Measurements from ENCODE around the gene SGMS1.
"Not testable (repeated sequence)": the region's sequence is repeated elsewhere in the genome, so short reads cannot be mapped to it uniquely, and the experiment has no call there.

The SGMS1 gene

GRCh38 chr10:50496228-50496627 lies 127.5 kb downstream of the SGMS1 start:
- Histone ChIP-seq H3K27me3 (ENCODE audit: low read depth, low read length) (no peaks in the 10 kb centered on the region), H3K4me1 (ENCODE audit: control insufficient read depth in 1 of 2, insufficient read depth in 2 of 2, low read length in 2 of 2) (no peaks in the 10 kb centered on the region), H3K9me3 (ENCODE audit: control insufficient read depth in 1 of 2, low read length in 2 of 2) (no peaks in the 10 kb centered on the region), H3K27ac (ENCODE audit: low read length) (no peak overlapping the region), H3K36me3 (ENCODE audit: control insufficient read depth in 1 of 2, insufficient read depth in 2 of 2, low read length in 2 of 2) (no peaks in the 10 kb centered on the region), H3K4me3 (ENCODE audit: low read depth in 1 of 2, low read length in 2 of 2) (no peak overlapping the region)

DNA sequence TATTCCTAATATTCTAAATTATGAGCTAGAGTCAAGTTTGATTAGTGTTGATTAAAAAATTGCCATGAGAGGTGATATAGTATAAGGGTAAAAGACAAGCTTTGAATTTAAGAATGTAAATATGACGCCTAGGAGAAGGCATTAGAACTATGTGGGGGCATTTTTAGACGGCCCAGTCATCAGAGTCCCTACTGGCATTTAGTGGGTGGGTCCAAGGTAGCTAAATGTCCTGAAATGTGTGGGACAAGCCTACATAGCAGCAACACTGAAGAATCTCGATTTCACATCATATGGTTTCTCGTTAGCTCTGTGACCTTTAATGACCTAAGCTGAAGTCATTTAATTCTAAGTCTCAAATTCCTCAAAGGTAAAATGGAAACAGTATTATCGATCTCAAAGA lies 133.5 kb downstream of the SGMS1 start:
- Histone ChIP-seq H3K27me3 (ENCODE audit: low read depth, low read length) (no peaks in the 10 kb centered on the region), H3K36me3 (ENCODE audit: control insufficient read depth in 1 of 2, insufficient read depth in 2 of 2, low read length in 2 of 2) (no peaks in the 10 kb centered on the region), H3K4me3 (ENCODE audit: low read depth in 1 of 2, low read length in 2 of 2) (no peak overlapping the region), H3K27ac (ENCODE audit: low read length) (no peak overlapping the region), H3K4me1 (ENCODE audit: control insufficient read depth in 1 of 2, insufficient read depth in 2 of 2, low read length in 2 of 2) (no peaks in the 10 kb centered on the region), H3K9me3 (ENCODE audit: control insufficient read depth in 1 of 2, low read length in 2 of 2) (no peaks in the 10 kb centered on the region)

- H3K4me1 ChIP-seq (ENCODE audit: control insufficient read depth in 1 of 2, insufficient read depth in 2 of 2, low read length in 2 of 2); H3K9me3 ChIP-seq (ENCODE audit: control insufficient read depth in 1 of 2, low read length in 2 of 2); H3K4me3 ChIP-seq (ENCODE audit: low read depth in 1 of 2, low read length in 2 of 2); H3K36me3 ChIP-seq (ENCODE audit: control insufficient read depth in 1 of 2, insufficient read depth in 2 of 2, low read length in 2 of 2); H3K27ac ChIP-seq (ENCODE audit: low read length); H3K27me3 ChIP-seq (ENCODE audit: low read depth, low read length): not testable (repeated sequence)
Measured at GRCh38 chr10:50484550-50484949, 139.2 kb downstream of the SGMS1 start.

DNA sequence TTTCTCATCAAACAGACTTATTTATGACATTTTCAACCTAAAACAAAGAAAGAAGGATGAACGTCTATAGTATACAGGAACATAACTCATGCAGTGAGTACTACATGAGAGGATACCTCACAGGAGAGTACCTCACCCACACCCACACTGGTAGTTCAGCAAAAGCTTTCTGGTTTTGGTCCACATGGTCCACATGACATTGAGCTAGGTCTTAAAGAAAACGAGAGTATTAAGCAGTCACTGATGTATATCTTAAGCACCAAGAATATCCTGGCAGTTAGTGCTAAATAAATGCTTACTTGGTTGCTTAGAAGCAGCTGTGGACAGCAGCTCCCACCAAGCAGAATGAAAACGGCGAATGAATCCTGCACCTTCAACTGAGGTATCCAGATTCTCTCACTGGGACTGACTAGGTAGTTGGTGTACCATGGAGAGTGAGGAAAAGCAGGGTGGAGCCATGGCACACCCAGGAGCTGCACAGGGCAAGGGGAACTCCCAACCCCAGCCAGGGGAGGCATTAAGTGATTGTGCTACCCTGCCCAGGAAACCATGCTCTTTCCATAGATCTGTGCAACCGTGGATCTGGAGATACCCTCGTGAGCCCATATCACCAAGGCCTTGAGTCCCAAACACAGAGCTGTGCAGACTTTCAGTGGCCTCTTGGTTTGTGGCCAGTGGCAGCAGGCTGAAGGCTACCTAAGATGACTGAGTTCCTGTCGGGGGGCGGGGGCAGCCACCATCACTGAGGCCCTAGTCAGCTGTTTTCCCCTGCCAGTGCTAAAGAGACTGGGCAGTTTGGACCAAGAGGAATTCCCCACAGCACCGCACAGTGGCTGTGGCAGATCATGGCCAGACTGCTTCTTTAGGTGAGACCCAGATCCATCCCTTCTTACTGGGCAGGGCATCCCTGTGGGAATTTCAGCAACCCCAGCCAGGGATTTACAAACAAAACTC lies 143.4 kb downstream of the SGMS1 start:
- Histone ChIP-seq H3K27me3 (ENCODE audit: low read depth, low read length) (no peaks in the 10 kb centered on the region), H3K36me3 (ENCODE audit: control insufficient read depth in 1 of 2, insufficient read depth in 2 of 2, low read length in 2 of 2) (peaks cover 0 to 7% of the 10 kb centered on the region in 2 donors), H3K4me3 (ENCODE audit: low read depth in 1 of 2, low read length in 2 of 2) (no peak overlapping the region), H3K4me1 (ENCODE audit: control insufficient read depth in 1 of 2, insufficient read depth in 2 of 2, low read length in 2 of 2) (no peaks in the 10 kb centered on the region), H3K9me3 (ENCODE audit: control insufficient read depth in 1 of 2, low read length in 2 of 2) (no peaks in the 10 kb centered on the region), H3K27ac (ENCODE audit: low read length) (no peak overlapping the region)

- H3K27me3 ChIP-seq (ENCODE audit: low read depth, low read length) = no peaks in the 10 kb centered on the region
- H3K36me3 ChIP-seq (ENCODE audit: control insufficient read depth in 1 of 2, insufficient read depth in 2 of 2, low read length in 2 of 2) = peaks cover 0 to 7% of the 10 kb centered on the region in 2 donors
- no peak overlapping the region for H3K27ac ChIP-seq (ENCODE audit: low read length)
- no peak overlapping the region for H3K4me3 ChIP-seq (ENCODE audit: low read depth in 1 of 2, low read length in 2 of 2)
- no peaks in the 10 kb centered on the region for H3K9me3 ChIP-seq (ENCODE audit: control insufficient read depth in 1 of 2, low read length in 2 of 2)
- H3K4me1 ChIP-seq (ENCODE audit: control insufficient read depth in 1 of 2, insufficient read depth in 2 of 2, low read length in 2 of 2) = no peaks in the 10 kb centered on the region
Measured at GRCh38 chr10:50477287-50478203, 146.2 kb downstream of the SGMS1 start.

DNA sequence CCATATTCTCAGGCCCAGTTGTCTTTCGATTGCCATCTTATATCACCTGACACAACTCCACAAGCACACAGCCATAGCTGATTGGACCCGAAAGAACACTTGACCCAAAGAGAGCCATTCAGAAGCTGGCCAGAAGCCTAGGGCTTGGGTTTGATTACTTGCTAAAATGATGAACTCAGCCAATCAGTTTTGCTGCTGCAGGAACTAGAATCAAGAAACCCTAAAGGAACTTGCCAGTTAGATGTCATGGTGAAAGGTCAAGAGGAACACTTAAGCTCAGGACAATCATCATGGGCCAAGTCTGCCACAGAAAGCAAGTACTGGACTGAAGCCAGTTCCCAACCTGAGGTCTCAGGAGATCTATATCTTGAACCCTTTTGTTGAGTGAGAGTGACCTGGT lies 150.0 kb downstream of the SGMS1 start:
- H3K27me3 ChIP-seq (ENCODE audit: low read depth, low read length) = no peaks in the 10 kb centered on the region

DNA sequence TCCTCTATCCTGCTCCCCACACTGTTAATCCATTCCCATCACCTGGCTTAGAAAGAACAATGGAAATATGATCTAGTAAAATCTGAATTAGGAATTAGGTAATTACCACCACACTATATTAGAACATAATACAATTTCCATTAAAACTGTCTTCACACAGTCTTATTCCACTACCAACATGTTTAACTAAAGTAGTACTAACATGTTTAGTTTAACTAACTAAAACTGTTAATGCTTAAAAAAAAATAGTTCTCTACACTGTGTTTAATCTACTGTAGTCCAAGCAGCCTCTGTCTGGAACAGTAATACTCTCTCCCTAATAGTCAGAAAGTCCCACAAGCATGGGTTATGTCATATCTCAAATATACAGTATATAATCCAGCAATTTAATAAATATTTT lies 150.8 kb downstream of the SGMS1 start:
- Histone ChIP-seq H3K4me1 (ENCODE audit: control insufficient read depth in 1 of 2, insufficient read depth in 2 of 2, low read length in 2 of 2) (peaks cover 8 to 10% of the 10 kb centered on the region in 2 donors), H3K9me3 (ENCODE audit: control insufficient read depth in 1 of 2, low read length in 2 of 2) (no peaks in the 10 kb centered on the region), H3K36me3 (ENCODE audit: control insufficient read depth in 1 of 2, insufficient read depth in 2 of 2, low read length in 2 of 2) (peaks cover 0 to 7% of the 10 kb centered on the region in 2 donors), H3K27me3 (ENCODE audit: low read depth, low read length) (no peaks in the 10 kb centered on the region), H3K4me3 (ENCODE audit: low read depth in 1 of 2, low read length in 2 of 2) (no peak overlapping the region), H3K27ac (ENCODE audit: low read length) (no peak overlapping the region)

More for the DNA sequence above, 150.0 kb downstream of the SGMS1 start:
- peaks cover 0 to 7% of the 10 kb centered on the region in 2 donors for H3K36me3 ChIP-seq (ENCODE audit: control insufficient read depth in 1 of 2, insufficient read depth in 2 of 2, low read length in 2 of 2)
- H3K4me1 ChIP-seq (ENCODE audit: control insufficient read depth in 1 of 2, insufficient read depth in 2 of 2, low read length in 2 of 2) = peaks cover 7 to 10% of the 10 kb centered on the region in 2 donors
- H3K27ac ChIP-seq (ENCODE audit: low read length) = no peak overlapping the region
- H3K9me3 ChIP-seq (ENCODE audit: control insufficient read depth in 1 of 2, low read length in 2 of 2) = no peaks in the 10 kb centered on the region
- H3K4me3 ChIP-seq (ENCODE audit: low read depth in 1 of 2, low read length in 2 of 2) = no peak overlapping the region

DNA sequence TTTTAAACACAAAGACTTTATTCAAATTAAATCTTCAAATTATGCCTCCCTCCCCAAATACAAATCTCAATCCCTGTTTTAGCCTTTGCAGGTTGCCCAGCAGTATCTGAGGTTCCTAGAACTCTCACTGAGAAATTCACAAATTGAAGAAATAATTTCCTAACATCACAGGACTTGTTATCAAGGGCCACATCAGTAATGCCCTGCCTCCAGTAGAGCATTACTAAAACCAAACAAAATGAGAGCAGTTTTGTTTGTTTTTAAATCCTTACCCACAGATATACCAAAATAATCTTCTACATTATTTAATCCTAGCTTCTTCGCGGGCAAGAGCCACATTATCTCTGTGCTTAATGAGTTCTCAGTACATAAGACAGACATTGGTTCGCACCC lies 152.2 kb downstream of the SGMS1 start:
- H3K4me3 ChIP-seq (ENCODE audit: low read depth in 1 of 2, low read length in 2 of 2) = no peak overlapping the region
- H3K27me3 ChIP-seq (ENCODE audit: low read depth, low read length) = no peaks in the 10 kb centered on the region
- peaks cover 0 to 2% of the 10 kb centered on the region in 2 donors for H3K36me3 ChIP-seq (ENCODE audit: control insufficient read depth in 1 of 2, insufficient read depth in 2 of 2, low read length in 2 of 2)
- no peaks in the 10 kb centered on the region for H3K9me3 ChIP-seq (ENCODE audit: control insufficient read depth in 1 of 2, low read length in 2 of 2)
- H3K4me1 ChIP-seq (ENCODE audit: control insufficient read depth in 1 of 2, insufficient read depth in 2 of 2, low read length in 2 of 2) = peaks cover 10% of the 10 kb centered on the region in 2 donors
- H3K27ac ChIP-seq (ENCODE audit: low read length) = no peak overlapping the region

GRCh38 chr10:50470798-50471582 lies 152.8 kb downstream of the SGMS1 start:
- no peaks in the 10 kb centered on the region for H3K9me3 ChIP-seq (ENCODE audit: control insufficient read depth in 1 of 2, low read length in 2 of 2)
- no peak overlapping the region for H3K4me3 ChIP-seq (ENCODE audit: low read depth in 1 of 2, low read length in 2 of 2)
- no peaks in the 10 kb centered on the region for H3K27me3 ChIP-seq (ENCODE audit: low read depth, low read length)
- no peaks in the 10 kb centered on the region for H3K36me3 ChIP-seq (ENCODE audit: control insufficient read depth in 1 of 2, insufficient read depth in 2 of 2, low read length in 2 of 2)
- no peak overlapping the region for H3K27ac ChIP-seq (ENCODE audit: low read length)
- H3K4me1 ChIP-seq (ENCODE audit: control insufficient read depth in 1 of 2, insufficient read depth in 2 of 2, low read length in 2 of 2) = peaks cover 10% of the 10 kb centered on the region in 2 donors

DNA sequence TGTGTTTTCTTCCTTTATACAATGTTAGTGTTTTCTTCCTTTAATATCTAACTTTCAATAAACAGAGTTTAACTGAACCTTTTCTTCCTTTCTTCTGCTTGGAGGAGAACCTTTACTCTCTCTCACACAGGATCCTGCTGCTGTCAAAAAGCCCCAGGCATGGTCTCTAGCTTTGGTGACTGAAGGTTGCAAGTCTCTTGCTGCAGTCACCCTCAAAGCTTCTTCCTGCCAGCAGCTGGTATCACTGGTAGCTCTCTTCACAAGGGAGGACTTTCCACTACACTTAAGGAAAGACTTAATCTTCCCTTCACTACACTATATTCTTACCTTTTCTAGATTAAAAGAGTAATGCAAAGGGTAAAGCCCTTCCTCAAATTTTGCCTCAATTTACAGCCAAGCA lies 153.4 kb downstream of the SGMS1 start:
- Histone ChIP-seq H3K9me3 (ENCODE audit: control insufficient read depth in 1 of 2, low read length in 2 of 2) (no peaks in the 10 kb centered on the region), H3K36me3 (ENCODE audit: control insufficient read depth in 1 of 2, insufficient read depth in 2 of 2, low read length in 2 of 2) (no peaks in the 10 kb centered on the region), H3K27ac (ENCODE audit: low read length) (no peak overlapping the region), H3K4me3 (ENCODE audit: low read depth in 1 of 2, low read length in 2 of 2) (no peak overlapping the region), H3K4me1 (ENCODE audit: control insufficient read depth in 1 of 2, insufficient read depth in 2 of 2, low read length in 2 of 2) (peaks cover 10% of the 10 kb centered on the region in 2 donors), H3K27me3 (ENCODE audit: low read depth, low read length) (no peaks in the 10 kb centered on the region)

All from muscle layer of duodenum (tissue), 2 donors.